Peyer's patch (tissue), 4 donors: ENCODE results near the gene SLC35A4. TPM values are rescaled to one million over a fixed set of nuclear protein-coding genes. Genes with fewer than 3 reads are reported as not detected.

Experiments
- DNase-seq, 3 donors: peaks; one replicate each; pipeline ENCODE4 v3.0.0-alpha.2; 2017 to 2019
- H3K27ac ChIP-seq, 4 donors: fragments of 200-600 bp; sonication (generic); one replicate each; pipeline ENCODE4 v1.5.1; 2016 to 2019
- H3K27me3 ChIP-seq, 2 donors: fragments of 200-600 bp; sonication (generic); one replicate each; pipeline ENCODE4 v1.5.1; 2019
- H3K36me3 ChIP-seq, 3 donors: fragments of 200-600 bp; sonication (generic); one replicate each; pipeline ENCODE4 v1.5.1; 2016 to 2019
- H3K4me1 ChIP-seq, 4 donors: fragments of 200-600 bp; sonication (generic); one replicate each; pipeline ENCODE4 v1.5.1; 2016 to 2019
- H3K4me3 ChIP-seq, 4 donors: fragments of 200-600 bp; sonication (generic); 1 replicate in 3 of 4; 2 replicates in 1 of 4; pipeline ENCODE4 v1.5.1; 2016 to 2019; ENCODE audit warnings: mild to moderate bottlenecking in 1 of 4
- H3K9me3 ChIP-seq, 4 donors: fragments of 200-600 bp; sonication (generic); one replicate each; pipeline ENCODE4 v1.5.1; 2016 to 2019; ENCODE audit warnings: mild to moderate bottlenecking in 1 of 4
- CTCF ChIP-seq, 6 experiments: fragments of 450-650 bp in 4 of 6; fragments of 200-600 bp in 2 of 6; sonication (generic) in 1 of 6; IDR thresholded peaks; one replicate each; pipeline ENCODE4 v1.5.1; 2017 to 2019; ENCODE audit warnings: antibody characterized with exemption in 6 of 6, mild to moderate bottlenecking in 3 of 6, moderate library complexity in 1 of 6
- POLR2A ChIP-seq, 2 donors: fragments of 450-650 bp; IDR thresholded peaks; one replicate each; pipeline ENCODE4 v1.5.1; 2017; ENCODE audit warnings: antibody characterized with exemption in 2 of 2, mild to moderate bottlenecking in 2 of 2, moderate library complexity in 2 of 2
- total RNA-seq, 4 donors: library from RNA; depleted of rRNA; stranded (reverse); fragments of >200 nt; gene quantifications; one replicate each; pipeline ENCODE4 v1.1.0, GENCODE V29; 2016

SLC35A4 gene
- total RNA-seq, 4 donors from 2014 or later: 41.9 to 51.3 (median 49.9) TPM

GRCh38 chr5:140555747-140556312 is 8.8 kb upstream of the SLC35A4 start:
- TF ChIP-seq POLR2A (IDR thresholded peaks at IDR 0.05): no peak
- TF ChIP-seq CTCF (IDR thresholded peaks at IDR 0.05): no peak
- Histone ChIP-seq H3K36me3 (peaks cover 0 to 29% (median 0%) of the 10 kb centered on the region in 3 donors), H3K27ac (no peak overlapping the region), H3K4me3 (peak overlapping the region in 2 of 4 donors; percentile 84 to 96), H3K4me1 (peaks cover 0 to 16% (median 6%) of the 10 kb centered on the region in 4 donors), H3K9me3 (no peaks in the 10 kb centered on the region), H3K27me3 (no peaks in the 10 kb centered on the region)
- no peak for DNase-seq

- Histone ChIP-seq H3K27ac (peak overlapping the region in 3 of 4 donors; percentile 84 to 92 (median 88)), H3K4me1 (peaks cover 0 to 16% (median 6%) of the 10 kb centered on the region in 4 donors), H3K27me3 (no peaks in the 10 kb centered on the region), H3K4me3 (peak overlapping the region; percentile 66 to 96 (median 80)), H3K36me3 (peaks cover 0 to 29% (median 0%) of the 10 kb centered on the region in 3 donors), H3K9me3 (no peaks in the 10 kb centered on the region)
- TF ChIP-seq POLR2A (IDR thresholded peaks at IDR 0.05) (no peak), CTCF (IDR thresholded peaks at IDR 0.05) (no peak)
- no peak for DNase-seq
Measured at GRCh38 chr5:140556438-140556837, 8.2 kb upstream of the SLC35A4 start.

GRCh38 chr5:140557136-140557805 is 7.4 kb upstream of the SLC35A4 start, which contains the start of gene SRA1:
Gene SRA1 (minus strand): TSS chr5:140557473. CDS start chr5:140557452, 21 bp downstream.
- Histone ChIP-seq H3K27ac (peak within 1 kb of the TSS; percentile 84 to 92 (median 90)), H3K27me3 (no peaks in the 10 kb centered on the region), H3K9me3 (no peaks in the 10 kb centered on the region), H3K4me3 (peak within 1 kb of the TSS; percentile 66 to 96 (median 80)), H3K4me1 (peaks cover 0 to 16% (median 6%) of the 10 kb centered on the region in 4 donors), H3K36me3 (peaks cover 0 to 24% (median 0%) of the 10 kb centered on the region in 3 donors)
- TF ChIP-seq CTCF (IDR thresholded peaks at IDR 0.05) (no peak), POLR2A (IDR thresholded peaks at IDR 0.05) (peak; percentile 87 to 95)
- DNase-seq: peak; percentile 92 to 97 (median 95)

- peak overlapping the region; percentile 84 to 92 (median 90) for H3K27ac ChIP-seq
- no peaks in the 10 kb centered on the region for H3K9me3 ChIP-seq
- peaks cover 0 to 22% (median 0%) of the 10 kb centered on the region in 3 donors for H3K36me3 ChIP-seq
- H3K4me1 ChIP-seq: peaks cover 0 to 17% (median 6%) of the 10 kb centered on the region in 4 donors
- no peaks in the 10 kb centered on the region for H3K27me3 ChIP-seq
- H3K4me3 ChIP-seq: no peak overlapping the region
- DNase-seq: peak in 1 of 3 donors; percentile 11
- TF ChIP-seq POLR2A (IDR thresholded peaks at IDR 0.05) (no peak), CTCF (IDR thresholded peaks at IDR 0.05) (no peak)
Measured at GRCh38 chr5:140557965-140558364, 6.7 kb upstream of the SLC35A4 start.

- Histone ChIP-seq H3K36me3 (peaks cover 0 to 16% (median 0%) of the 10 kb centered on the region in 3 donors), H3K9me3 (no peaks in the 10 kb centered on the region), H3K27ac (no peak overlapping the region), H3K27me3 (no peaks in the 10 kb centered on the region), H3K4me1 (peaks cover 0 to 23% (median 9%) of the 10 kb centered on the region in 4 donors), H3K4me3 (no peak overlapping the region)
- TF ChIP-seq POLR2A (IDR thresholded peaks at IDR 0.05) (no peak), CTCF (IDR thresholded peaks at IDR 0.05) (no peak)
- DNase-seq: no peak
Measured at GRCh38 chr5:140558542-140558941, 6.1 kb upstream of the SLC35A4 start.
